ENCODE data around the gene ITGB4. TPM values are rescaled to one million over a fixed set of nuclear protein-coding genes. Genes with fewer than 3 reads are reported as not detected.

The ITGB4 gene
- total RNA-seq, 1 donor from 2014 or later: 26.4 TPM

DNA sequence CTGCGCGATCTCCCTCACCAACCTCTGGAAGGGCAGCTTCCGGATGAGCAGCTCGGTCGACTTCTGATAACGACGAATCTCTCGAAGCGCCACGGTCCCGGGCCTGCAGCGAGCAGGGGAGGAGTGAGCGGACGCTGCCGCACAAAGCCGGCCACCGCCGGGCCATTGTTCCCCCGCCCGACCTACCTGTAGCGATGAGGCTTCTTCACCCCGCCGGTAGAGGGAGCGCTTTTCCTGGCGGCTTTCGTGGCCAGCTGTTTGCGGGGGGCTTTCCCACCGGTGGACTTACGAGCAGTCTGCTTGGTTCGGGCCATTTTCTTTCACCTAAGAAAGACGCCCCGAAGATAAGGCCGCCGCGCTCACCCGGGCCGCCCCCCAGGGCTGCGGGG, 57.6 kb downstream of the ITGB4 start:
- Mint-ChIP-seq H3K4me3 (peak overlapping the region; percentile 98), H3K27me3 (peaks cover 5% of the 10 kb centered on the region), H3K27ac (peak overlapping the region; percentile 82)

GRCh38 chr17:75779250-75779986, 58.2 kb downstream of the ITGB4 start:
- peaks cover 5% of the 10 kb centered on the region for H3K9me3 Mint-ChIP-seq
- H3K36me3 Mint-ChIP-seq: peaks cover 38% of the 10 kb centered on the region
- DNase-seq (ENCODE audit: extremely low spot score, unreplicated experiment): peak; percentile 94
- H3K4me1 Mint-ChIP-seq (ENCODE audit: unreplicated experiment): peaks cover 42% of the 10 kb centered on the region
- H3K27me3 Mint-ChIP-seq: peaks cover 5% of the 10 kb centered on the region
- peak overlapping the region; percentile 98 for H3K4me3 Mint-ChIP-seq
- TF ChIP-seq CTCF (conservative IDR thresholded peaks at IDR 0.05): peak; percentile 31
- peak overlapping the region; percentile 100 for H3K27ac Mint-ChIP-seq

More for the DNA sequence above, 57.6 kb downstream of the ITGB4 start:
- Mint-ChIP-seq H3K36me3 (peaks cover 38% of the 10 kb centered on the region), H3K4me1 (ENCODE audit: unreplicated experiment) (peaks cover 41% of the 10 kb centered on the region), H3K9me3 (peaks cover 5% of the 10 kb centered on the region)
- peak; percentile 82 for TF ChIP-seq CTCF (conservative IDR thresholded peaks at IDR 0.05)
- no peak for DNase-seq (ENCODE audit: extremely low spot score, unreplicated experiment)

- peaks cover 5% of the 10 kb centered on the region for H3K9me3 Mint-ChIP-seq
These were observed 59.0 kb downstream of the ITGB4 start for GRCh38 chr17:75779987-75780889.

DNA sequence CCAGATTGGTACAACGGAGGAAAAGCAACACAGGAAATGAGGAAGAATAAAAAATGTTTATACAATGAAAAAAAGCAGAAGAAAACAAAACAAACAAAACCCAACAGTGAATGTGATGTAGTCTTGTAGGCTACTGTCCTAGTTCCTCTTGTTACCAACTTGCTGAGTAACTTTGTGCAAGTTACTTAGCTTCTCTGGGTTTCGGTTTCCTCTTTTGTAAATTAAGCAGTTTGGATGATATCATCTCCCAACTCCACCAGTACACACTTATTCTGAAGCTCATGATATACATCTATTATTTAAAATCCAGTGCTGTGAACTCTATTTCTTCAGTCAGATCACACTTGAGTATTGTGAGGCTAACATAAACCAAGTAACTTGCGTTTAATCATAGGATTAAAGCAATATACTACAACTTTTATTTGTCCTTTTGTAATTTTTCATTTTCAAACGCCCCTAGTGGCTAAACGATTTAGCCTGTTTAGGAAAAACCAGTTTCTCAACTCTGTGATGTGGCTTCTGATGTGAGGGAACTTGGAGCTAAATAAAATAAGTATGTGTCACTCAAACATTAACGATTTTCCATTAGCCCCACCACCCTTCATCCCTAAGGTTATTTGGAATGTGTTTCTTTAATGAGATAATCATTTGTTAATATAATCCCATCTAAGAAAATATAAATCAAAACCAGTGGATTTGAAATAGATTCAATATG, 62.0 kb downstream of the ITGB4 start:
- peaks cover 5% of the 10 kb centered on the region for H3K9me3 Mint-ChIP-seq
- H3K27me3 Mint-ChIP-seq: peaks cover 5% of the 10 kb centered on the region
- peaks cover 18% of the 10 kb centered on the region for H3K36me3 Mint-ChIP-seq
- H3K4me3 Mint-ChIP-seq: peak overlapping the region; percentile 94
- H3K27ac Mint-ChIP-seq: peak overlapping the region; percentile 96
- DNase-seq (ENCODE audit: extremely low spot score, unreplicated experiment): no peak
- peak; percentile 85 for TF ChIP-seq CTCF (conservative IDR thresholded peaks at IDR 0.05)
- H3K4me1 Mint-ChIP-seq (ENCODE audit: unreplicated experiment): peaks cover 39% of the 10 kb centered on the region

More at GRCh38 chr17:75779987-75780889, 59.0 kb downstream of the ITGB4 start:
- Mint-ChIP-seq H3K4me3 (peak overlapping the region; percentile 98), H3K27me3 (peaks cover 5% of the 10 kb centered on the region), H3K27ac (peak overlapping the region; percentile 100), H3K4me1 (ENCODE audit: unreplicated experiment) (peaks cover 43% of the 10 kb centered on the region), H3K36me3 (peaks cover 38% of the 10 kb centered on the region)
- DNase-seq (ENCODE audit: extremely low spot score, unreplicated experiment): no peak
- no peak for TF ChIP-seq CTCF (conservative IDR thresholded peaks at IDR 0.05)

- H3K36me3 Mint-ChIP-seq: peaks cover 14% of the 10 kb centered on the region
- peaks cover 5% of the 10 kb centered on the region for H3K27me3 Mint-ChIP-seq
- H3K9me3 Mint-ChIP-seq: peaks cover 5% of the 10 kb centered on the region
- no peak for DNase-seq (ENCODE audit: extremely low spot score, unreplicated experiment)
- H3K4me1 Mint-ChIP-seq (ENCODE audit: unreplicated experiment): peaks cover 39% of the 10 kb centered on the region
- TF ChIP-seq CTCF (conservative IDR thresholded peaks at IDR 0.05): no peak
- H3K27ac Mint-ChIP-seq: peak overlapping the region; percentile 96
- H3K4me3 Mint-ChIP-seq: peak overlapping the region; percentile 94
These were observed 62.7 kb downstream of the ITGB4 start for GRCh38 chr17:75783803-75784472.
